ENCODE results near the gene SESTD1.

SESTD1 gene

GRCh38 chr2:179139506-179139905 lies 125.1 kb downstream of the SESTD1 start:
- H3K36me3 ChIP-seq (ENCODE audit: control insufficient read depth, insufficient read depth, low read length): peaks cover 3% of the 10 kb centered on the region

GRCh38 chr2:179137200-179137759 lies 127.4 kb downstream of the SESTD1 start:
- Histone ChIP-seq H3K9ac (ENCODE audit: low read length) (no peak overlapping the region), H3K27me3 (ENCODE audit: control insufficient read depth, insufficient read depth, low read length) (no peaks in the 10 kb centered on the region), H3K9me3 (ENCODE audit: control insufficient read depth, insufficient read depth, low read depth, low read length) (no peaks in the 10 kb centered on the region), H3K27ac (ENCODE audit: low read depth, low read length) (no peak overlapping the region), H3K36me3 (ENCODE audit: control insufficient read depth, insufficient read depth, low read length) (peaks cover 3% of the 10 kb centered on the region), H3K4me1 (ENCODE audit: control insufficient read depth, insufficient read depth, low read length) (no peaks in the 10 kb centered on the region; the same call in 1 of the 2 replicates), H3K4me3 (ENCODE audit: low read depth, low read length) (no peak overlapping the region)

More at GRCh38 chr2:179139506-179139905, 125.1 kb downstream of the SESTD1 start:
- Histone ChIP-seq H3K27me3 (ENCODE audit: control insufficient read depth, insufficient read depth, low read length) (no peaks in the 10 kb centered on the region), H3K4me1 (ENCODE audit: control insufficient read depth, insufficient read depth, low read length) (no peaks in the 10 kb centered on the region; the same call in 1 of the 2 replicates), H3K9ac (ENCODE audit: low read length) (no peak overlapping the region), H3K27ac (ENCODE audit: low read depth, low read length) (no peak overlapping the region), H3K9me3 (ENCODE audit: control insufficient read depth, insufficient read depth, low read depth, low read length) (no peaks in the 10 kb centered on the region), H3K4me3 (ENCODE audit: low read depth, low read length) (no peak overlapping the region)

- H3K9ac ChIP-seq (ENCODE audit: low read length): no peak overlapping the region
- no peaks in the 10 kb centered on the region for H3K4me1 ChIP-seq (ENCODE audit: control insufficient read depth, insufficient read depth, low read length)
- no peak overlapping the region for H3K27ac ChIP-seq (ENCODE audit: low read depth, low read length)
- no peak overlapping the region for H3K4me3 ChIP-seq (ENCODE audit: low read depth, low read length)
- no peaks in the 10 kb centered on the region for H3K9me3 ChIP-seq (ENCODE audit: control insufficient read depth, insufficient read depth, low read depth, low read length)
- no peaks in the 10 kb centered on the region for H3K27me3 ChIP-seq (ENCODE audit: control insufficient read depth, insufficient read depth, low read length)
- no peaks in the 10 kb centered on the region for H3K36me3 ChIP-seq (ENCODE audit: control insufficient read depth, insufficient read depth, low read length)
Measured at GRCh38 chr2:179133016-179133415, 131.6 kb downstream of the SESTD1 start.

- H3K9me3 ChIP-seq (ENCODE audit: control insufficient read depth, insufficient read depth, low read depth, low read length): no peaks in the 10 kb centered on the region
- H3K27ac ChIP-seq (ENCODE audit: low read depth, low read length): no peak overlapping the region
- H3K4me1 ChIP-seq (ENCODE audit: control insufficient read depth, insufficient read depth, low read length): no peaks in the 10 kb centered on the region
- H3K36me3 ChIP-seq (ENCODE audit: control insufficient read depth, insufficient read depth, low read length): no peaks in the 10 kb centered on the region
- no peaks in the 10 kb centered on the region for H3K27me3 ChIP-seq (ENCODE audit: control insufficient read depth, insufficient read depth, low read length)
- no peak overlapping the region for H3K9ac ChIP-seq (ENCODE audit: low read length)
- H3K4me3 ChIP-seq (ENCODE audit: low read depth, low read length): no peak overlapping the region
Measured at GRCh38 chr2:179132076-179132475, 132.6 kb downstream of the SESTD1 start.

- H3K36me3 ChIP-seq (ENCODE audit: control insufficient read depth, insufficient read depth, low read length): no peaks in the 10 kb centered on the region
- no peak overlapping the region for H3K27ac ChIP-seq (ENCODE audit: low read depth, low read length)
- no peaks in the 10 kb centered on the region for H3K4me1 ChIP-seq (ENCODE audit: control insufficient read depth, insufficient read depth, low read length)
- H3K27me3 ChIP-seq (ENCODE audit: control insufficient read depth, insufficient read depth, low read length): no peaks in the 10 kb centered on the region
- H3K4me3 ChIP-seq (ENCODE audit: low read depth, low read length): no peak overlapping the region
- no peak overlapping the region for H3K9ac ChIP-seq (ENCODE audit: low read length)
- no peaks in the 10 kb centered on the region for H3K9me3 ChIP-seq (ENCODE audit: control insufficient read depth, insufficient read depth, low read depth, low read length)
Measured at GRCh38 chr2:179130560-179130959, 134.1 kb downstream of the SESTD1 start.

DNA sequence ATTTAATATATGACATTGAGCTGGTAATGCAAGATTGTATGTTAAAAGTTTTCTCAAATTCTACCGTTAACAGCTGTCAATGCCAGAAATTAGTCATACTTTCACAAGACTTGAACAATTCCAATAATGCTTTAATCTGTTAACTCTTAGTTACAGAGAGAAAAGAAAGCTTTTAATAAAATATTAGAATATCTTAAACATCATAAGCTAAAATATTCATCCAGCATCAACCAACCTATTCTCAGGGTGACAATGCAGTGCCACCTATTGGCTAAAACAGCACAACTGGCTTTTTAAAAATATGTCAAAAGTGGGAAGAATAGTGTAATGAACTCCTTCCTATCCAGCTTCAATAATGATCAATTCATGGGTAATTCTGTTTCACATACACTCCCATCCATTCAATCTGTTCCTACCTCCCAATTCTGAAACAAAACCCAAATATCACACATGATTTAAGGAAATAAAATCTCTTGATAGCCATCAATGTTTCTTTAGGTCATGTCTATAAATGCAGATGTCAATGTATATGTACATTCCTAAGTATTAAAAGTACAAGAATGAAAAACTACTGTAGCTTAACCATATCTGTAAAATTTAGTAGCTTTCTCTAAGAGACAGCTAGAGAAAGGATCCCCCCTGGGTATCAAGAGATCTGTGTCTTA lies 134.9 kb downstream of the SESTD1 start:
- H3K36me3 ChIP-seq (ENCODE audit: control insufficient read depth, insufficient read depth, low read length): no peaks in the 10 kb centered on the region
- no peak overlapping the region for H3K4me3 ChIP-seq (ENCODE audit: low read depth, low read length)
- H3K27ac ChIP-seq (ENCODE audit: low read depth, low read length): no peak overlapping the region
- H3K27me3 ChIP-seq (ENCODE audit: control insufficient read depth, insufficient read depth, low read length): no peaks in the 10 kb centered on the region
- no peaks in the 10 kb centered on the region for H3K4me1 ChIP-seq (ENCODE audit: control insufficient read depth, insufficient read depth, low read length)
- H3K9me3 ChIP-seq (ENCODE audit: control insufficient read depth, insufficient read depth, low read depth, low read length): no peaks in the 10 kb centered on the region
- no peak overlapping the region for H3K9ac ChIP-seq (ENCODE audit: low read length)

DNA sequence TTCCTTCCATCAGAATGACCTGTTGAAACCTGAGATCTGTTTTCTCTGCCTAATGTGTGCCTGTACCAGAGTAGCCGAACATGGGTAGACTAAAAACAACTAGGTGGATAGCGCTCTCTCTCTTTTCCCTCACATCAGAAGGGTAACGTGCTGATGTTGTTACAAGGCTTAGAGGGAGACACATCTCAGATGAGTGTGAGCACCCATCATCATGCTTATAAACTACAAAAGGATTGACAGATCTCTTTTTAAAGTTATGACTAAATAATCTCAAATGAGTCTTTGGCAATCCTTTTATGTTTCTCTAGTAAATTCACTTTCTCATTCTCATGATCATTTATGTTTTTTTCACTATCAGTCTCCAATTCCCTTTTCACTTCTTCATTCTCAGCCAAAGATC lies 139.2 kb downstream of the SESTD1 start:
- Histone ChIP-seq H3K9me3 (ENCODE audit: control insufficient read depth, insufficient read depth, low read depth, low read length) (no peaks in the 10 kb centered on the region), H3K27me3 (ENCODE audit: control insufficient read depth, insufficient read depth, low read length) (no peaks in the 10 kb centered on the region), H3K4me1 (ENCODE audit: control insufficient read depth, insufficient read depth, low read length) (no peaks in the 10 kb centered on the region), H3K4me3 (ENCODE audit: low read depth, low read length) (no peak overlapping the region), H3K9ac (ENCODE audit: low read length) (no peak overlapping the region), H3K27ac (ENCODE audit: low read depth, low read length) (no peak overlapping the region), H3K36me3 (ENCODE audit: control insufficient read depth, insufficient read depth, low read length) (peaks cover 5% of the 10 kb centered on the region; the same call in 1 of the 2 replicates)

DNA sequence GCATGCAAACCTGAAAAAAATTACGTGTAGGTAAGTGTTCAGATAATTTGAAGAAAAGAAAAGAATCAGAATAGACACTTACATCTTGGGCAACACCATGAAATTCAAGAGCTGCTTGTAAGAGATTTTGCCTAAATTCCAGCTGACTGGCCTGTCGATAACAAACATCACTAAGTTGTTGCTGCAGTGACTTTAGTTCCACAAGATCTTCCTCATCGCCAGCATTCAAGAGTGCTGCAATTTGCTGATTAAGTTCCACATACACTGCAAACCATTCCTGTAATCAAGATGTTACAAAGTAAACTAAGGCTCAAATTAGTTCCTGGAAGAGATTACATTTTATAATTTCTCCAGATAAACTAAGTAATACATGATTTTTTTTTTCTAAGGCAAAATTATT lies 140.3 kb downstream of the SESTD1 start:
- no peaks in the 10 kb centered on the region for H3K9me3 ChIP-seq (ENCODE audit: control insufficient read depth, insufficient read depth, low read depth, low read length)
- H3K27ac ChIP-seq (ENCODE audit: low read depth, low read length): no peak overlapping the region
- no peaks in the 10 kb centered on the region for H3K27me3 ChIP-seq (ENCODE audit: control insufficient read depth, insufficient read depth, low read length)
- H3K4me3 ChIP-seq (ENCODE audit: low read depth, low read length): no peak overlapping the region
- H3K4me1 ChIP-seq (ENCODE audit: control insufficient read depth, insufficient read depth, low read length): no peaks in the 10 kb centered on the region
- H3K9ac ChIP-seq (ENCODE audit: low read length): no peak overlapping the region
- peaks cover 7% of the 10 kb centered on the region; the same call in 1 of the 2 replicates for H3K36me3 ChIP-seq (ENCODE audit: control insufficient read depth, insufficient read depth, low read length)

GRCh38 chr2:179123272-179123662 lies 141.4 kb downstream of the SESTD1 start:
- Histone ChIP-seq H3K27me3 (ENCODE audit: control insufficient read depth, insufficient read depth, low read length) (no peaks in the 10 kb centered on the region), H3K9ac (ENCODE audit: low read length) (no peak overlapping the region), H3K4me3 (ENCODE audit: low read depth, low read length) (no peak overlapping the region), H3K27ac (ENCODE audit: low read depth, low read length) (no peak overlapping the region), H3K36me3 (ENCODE audit: control insufficient read depth, insufficient read depth, low read length) (peaks cover 7% of the 10 kb centered on the region; the same call in 1 of the 2 replicates), H3K9me3 (ENCODE audit: control insufficient read depth, insufficient read depth, low read depth, low read length) (no peaks in the 10 kb centered on the region), H3K4me1 (ENCODE audit: control insufficient read depth, insufficient read depth, low read length) (no peaks in the 10 kb centered on the region)

DNA sequence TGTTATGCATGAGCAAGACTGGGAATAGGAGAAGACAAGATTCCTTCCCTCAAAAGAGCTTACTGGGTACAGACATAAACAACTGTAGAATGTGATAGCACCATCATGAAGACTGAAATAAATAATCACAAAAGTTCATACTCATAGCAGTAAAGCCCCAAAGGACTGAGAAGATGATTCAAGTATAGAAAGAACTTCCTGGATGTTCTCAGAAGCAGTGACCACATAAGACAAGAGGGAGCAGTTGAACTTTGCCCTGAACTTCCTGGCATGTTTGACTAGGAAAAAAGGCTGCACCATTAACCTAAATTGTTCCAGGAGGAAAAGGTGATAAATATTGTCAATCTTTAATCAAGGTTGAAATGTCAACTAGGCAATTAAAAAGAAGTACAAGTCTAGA lies 156.9 kb downstream of the SESTD1 start:
- Histone ChIP-seq H3K9ac (ENCODE audit: low read length) (no peak overlapping the region), H3K36me3 (ENCODE audit: control insufficient read depth, insufficient read depth, low read length) (peaks cover 11% of the 10 kb centered on the region), H3K4me1 (ENCODE audit: control insufficient read depth, insufficient read depth, low read length) (no peaks in the 10 kb centered on the region), H3K27me3 (ENCODE audit: control insufficient read depth, insufficient read depth, low read length) (no peaks in the 10 kb centered on the region), H3K27ac (ENCODE audit: low read depth, low read length) (no peak overlapping the region), H3K4me3 (ENCODE audit: low read depth, low read length) (no peak overlapping the region), H3K9me3 (ENCODE audit: control insufficient read depth, insufficient read depth, low read depth, low read length) (no peaks in the 10 kb centered on the region)

DNA sequence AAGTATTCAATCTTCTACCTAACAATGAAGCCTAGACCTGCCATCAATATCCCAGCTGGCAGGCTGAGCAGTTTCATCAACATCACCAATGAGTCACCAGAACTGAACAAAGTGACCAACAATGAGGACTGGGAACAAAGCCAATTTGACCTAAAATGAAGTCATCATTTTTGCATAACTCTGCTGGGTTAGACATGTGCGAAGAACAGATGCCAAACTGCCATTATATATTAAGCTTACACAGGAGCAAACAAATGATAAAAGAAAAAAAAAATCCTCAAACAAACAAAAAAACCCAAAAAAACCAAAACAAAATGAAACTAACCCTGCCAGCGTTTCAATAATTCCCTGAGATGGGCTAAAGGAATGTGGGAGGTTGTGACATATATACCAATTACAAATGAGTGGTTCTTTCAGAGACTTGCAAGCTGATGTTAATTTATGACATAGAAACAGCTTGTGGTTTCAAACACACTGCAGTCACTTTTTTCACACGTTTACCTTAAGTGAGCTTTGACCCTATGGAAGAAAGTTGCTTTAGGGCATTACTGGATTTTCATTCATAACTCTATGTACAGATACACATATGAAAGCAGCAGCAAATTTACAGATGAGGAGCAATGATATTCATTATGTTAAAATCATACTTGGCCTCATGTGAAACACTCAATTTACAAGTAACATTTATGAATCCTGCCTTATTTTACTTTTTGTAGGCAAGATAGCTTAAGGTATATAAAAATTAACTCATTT lies 157.8 kb downstream of the SESTD1 start:
- Histone ChIP-seq H3K27me3 (ENCODE audit: control insufficient read depth, insufficient read depth, low read length) (no peaks in the 10 kb centered on the region), H3K9me3 (ENCODE audit: control insufficient read depth, insufficient read depth, low read depth, low read length) (no peaks in the 10 kb centered on the region), H3K9ac (ENCODE audit: low read length) (no peak overlapping the region), H3K27ac (ENCODE audit: low read depth, low read length) (no peak overlapping the region), H3K36me3 (ENCODE audit: control insufficient read depth, insufficient read depth, low read length) (peaks cover 11% of the 10 kb centered on the region), H3K4me1 (ENCODE audit: control insufficient read depth, insufficient read depth, low read length) (no peaks in the 10 kb centered on the region), H3K4me3 (ENCODE audit: low read depth, low read length) (no peak overlapping the region)
